GM19025 (cell line): ENCODE data around the gene ZC2HC1C.
"Not testable (repeated sequence)": the region's sequence is repeated elsewhere in the genome, so short reads cannot be mapped to it uniquely, and the experiment has no call there.

ENCODE experiments used
- ATAC-seq: cut with Tn5 transposase; IDR thresholded peaks from one replicate; pipeline ENCODE4 v1.9.1; 2021; ENCODE audit warnings: mild to moderate bottlenecking, low read depth, moderate library complexity; ENCODE audit not compliant: unreplicated experiment

The ZC2HC1C gene

DNA sequence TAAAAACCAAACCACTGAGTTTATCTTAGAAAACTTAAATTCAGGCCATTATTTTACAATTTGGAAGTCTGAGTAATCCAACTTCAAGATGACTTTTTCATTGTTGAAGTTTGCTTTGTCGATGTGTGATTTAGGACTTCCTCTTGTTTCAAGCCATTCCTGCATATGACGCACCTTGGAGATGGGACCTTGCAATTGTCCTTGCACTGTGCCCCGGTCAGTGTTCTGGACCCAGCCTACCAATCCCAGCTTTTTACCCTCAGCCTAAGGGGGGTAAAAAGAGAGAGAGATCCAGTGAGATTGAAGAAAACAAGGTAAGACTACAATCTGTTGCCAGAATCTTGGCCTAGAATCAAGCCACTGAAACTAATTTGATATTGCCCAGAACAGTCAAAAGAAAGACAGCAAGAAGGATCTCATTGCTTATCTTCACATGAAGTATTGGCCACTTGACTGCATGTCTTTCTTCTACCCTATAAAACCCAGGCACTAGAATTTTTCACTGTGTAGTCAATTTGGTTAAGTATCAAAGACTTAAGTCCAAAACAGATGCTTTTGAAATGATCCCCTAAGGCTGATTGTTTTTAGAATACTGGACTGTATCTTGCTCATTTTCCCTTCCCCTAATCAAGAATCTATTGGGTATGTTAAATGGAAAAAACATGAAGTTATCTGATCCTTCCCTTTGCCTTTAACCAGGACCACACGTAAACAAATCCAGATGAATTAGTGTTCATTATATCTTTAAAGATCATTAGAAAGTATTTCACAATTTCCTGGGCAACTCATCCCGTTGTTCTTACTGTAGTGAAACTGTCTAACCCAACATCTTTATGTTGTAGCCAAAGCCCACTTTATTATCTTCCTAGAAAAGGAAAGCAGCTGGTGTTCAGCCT is 15.8 kb upstream of the ZC2HC1C start:
- ATAC-seq, result no peak

DNA sequence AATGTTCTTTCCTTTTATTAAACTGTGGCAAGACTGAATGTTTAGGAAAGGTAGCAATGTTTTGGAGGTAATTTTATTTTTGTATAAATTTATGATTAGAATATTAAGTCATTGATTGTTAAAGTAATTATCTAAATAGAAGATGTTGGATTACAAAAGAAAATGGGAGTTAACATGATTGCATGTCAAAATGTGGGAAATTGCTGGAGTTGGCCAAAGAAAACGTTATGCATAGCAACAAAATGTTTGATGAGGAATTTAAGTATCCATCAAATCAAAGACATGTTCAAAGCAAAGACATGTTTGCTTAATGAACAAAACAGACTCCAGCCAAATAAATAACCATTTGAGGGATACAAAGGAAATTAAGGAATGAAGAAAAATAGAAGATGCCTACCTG is 15.0 kb upstream of the ZC2HC1C start:
- ATAC-seq, result no peak

DNA sequence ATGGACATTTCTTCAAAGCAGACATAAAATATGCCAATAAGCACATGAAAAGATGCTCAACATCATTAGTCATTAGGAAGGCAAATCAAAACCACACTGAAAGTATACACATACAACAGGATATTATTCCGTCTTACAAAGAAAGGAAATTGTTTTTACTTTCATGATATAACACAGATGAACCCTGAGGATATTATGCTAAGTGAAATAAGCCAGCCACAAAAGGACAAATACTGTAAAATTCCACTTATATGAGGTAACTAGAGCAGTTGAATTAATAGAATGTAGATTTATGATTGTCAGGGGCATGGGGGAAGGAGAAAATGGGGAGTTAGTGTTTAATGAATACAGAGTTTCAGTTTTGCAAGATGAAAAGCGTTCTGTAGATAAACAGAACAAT is 9.8 kb upstream of the ZC2HC1C start:
- no peak for ATAC-seq

DNA sequence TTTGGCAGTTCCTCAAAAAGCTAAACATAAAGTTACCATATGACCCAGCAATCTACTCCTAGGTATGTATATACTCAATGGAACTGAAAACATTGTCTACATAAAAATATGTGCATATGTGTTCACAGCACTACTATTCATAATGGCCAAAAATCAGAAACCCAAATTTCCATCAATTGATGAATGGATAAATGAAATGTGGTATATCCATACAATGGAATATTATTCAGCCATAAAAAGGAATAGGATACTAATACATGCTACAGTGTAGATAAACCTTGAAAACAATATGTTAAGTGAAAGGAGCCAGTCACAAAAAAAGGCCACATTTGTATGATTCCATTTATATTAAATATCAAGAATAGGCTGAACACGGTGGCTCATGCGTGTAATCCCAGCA is 9.0 kb upstream of the ZC2HC1C start:
- ATAC-seq, result no peak

DNA sequence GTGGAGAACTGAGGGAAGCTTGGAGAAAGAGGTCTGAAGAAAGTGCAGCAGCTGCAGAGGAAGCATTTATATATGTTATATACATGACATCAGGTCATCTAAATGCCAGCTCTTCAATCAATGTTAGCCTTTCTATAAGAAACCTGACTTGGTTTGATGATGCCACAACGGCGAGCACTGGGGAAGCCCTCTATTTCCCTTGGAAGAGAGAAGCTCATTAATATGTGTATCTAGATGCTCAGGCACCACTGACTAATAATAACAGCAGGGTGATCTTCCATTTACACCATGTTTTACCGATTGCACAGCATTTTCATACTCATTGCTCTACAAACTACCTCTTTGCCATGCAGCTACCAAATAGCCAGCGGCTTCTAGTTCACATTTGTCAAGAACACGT is 6.4 kb upstream of the ZC2HC1C start:
- no peak for ATAC-seq

DNA sequence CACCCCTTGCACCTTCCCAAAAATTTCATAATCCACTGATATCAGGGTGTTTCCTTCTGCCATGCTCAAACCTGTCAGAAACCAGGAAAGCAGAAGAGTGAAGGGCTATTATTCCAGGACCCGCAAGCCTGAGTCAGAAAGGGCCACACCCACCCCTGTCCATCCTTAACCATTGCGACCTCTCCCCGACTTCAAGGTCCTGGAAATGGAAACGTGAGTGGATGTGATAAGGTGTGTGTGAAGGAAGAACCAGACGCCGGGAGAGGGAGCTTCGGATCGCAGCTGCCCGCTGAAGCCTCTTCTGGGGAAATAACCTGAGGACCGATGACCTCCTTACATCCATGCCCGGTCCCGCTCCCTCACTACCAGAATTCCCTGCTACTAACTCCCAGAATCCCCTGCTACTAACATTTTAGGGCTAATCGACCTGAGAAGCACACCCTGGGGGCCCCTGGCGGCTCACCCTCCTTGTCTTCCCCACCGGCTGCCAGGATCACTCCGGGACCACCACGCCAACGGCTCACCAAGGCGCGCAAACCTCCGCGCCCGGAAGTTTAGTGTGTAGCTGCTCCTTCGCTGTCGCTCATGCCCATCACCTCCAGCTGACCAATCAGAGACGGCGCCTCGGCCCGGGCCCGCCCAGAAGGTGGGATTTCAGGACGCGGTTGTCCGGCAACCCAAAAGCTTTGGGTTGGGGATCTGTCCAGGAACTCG is 5.8 kb upstream of the ZC2HC1C start, which contains the start of gene ACYP1:
Gene ACYP1 (minus strand): TSS at position 534 of the 714 bp plus-strand sequence. CDS start 471 bp downstream, at position 63.
- peak; percentile 97 for ATAC-seq

DNA sequence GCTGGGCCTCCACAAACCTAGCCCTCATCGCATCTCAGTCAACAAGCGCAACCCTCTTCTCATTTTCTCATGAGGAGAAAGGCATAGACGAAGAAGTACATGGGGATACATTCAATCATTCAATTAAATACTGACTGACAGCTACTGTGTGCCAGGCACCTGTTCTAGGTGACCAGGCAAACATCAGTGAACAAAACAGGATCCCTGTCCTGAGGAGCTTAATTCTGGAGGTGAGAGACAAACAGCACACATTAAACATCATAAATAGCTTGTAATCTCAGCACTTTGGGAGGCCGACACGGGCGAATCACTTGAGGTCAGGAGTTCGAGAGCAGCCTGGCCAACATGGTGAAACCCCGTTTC is 5.3 kb upstream of the ZC2HC1C start:
- no peak for ATAC-seq

DNA sequence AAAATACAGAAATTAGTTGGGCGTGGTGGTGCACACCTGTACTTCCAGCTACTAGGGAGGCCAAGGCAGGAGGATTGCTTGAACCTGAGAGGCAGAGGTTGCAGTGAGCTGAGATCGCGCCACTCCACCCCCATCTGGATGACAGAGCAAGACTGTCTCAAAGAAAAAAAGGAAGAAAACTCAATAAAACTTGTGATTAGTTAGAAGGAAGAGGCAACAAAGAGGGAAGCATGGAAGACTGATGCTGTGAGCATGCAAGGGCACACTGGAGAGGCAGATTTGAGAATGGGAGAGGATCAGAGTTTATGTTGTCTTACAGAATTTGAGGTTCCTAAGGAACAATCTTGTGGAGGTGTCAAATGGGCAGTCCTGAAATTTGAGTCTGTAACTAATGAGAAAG is 2.8 kb upstream of the ZC2HC1C start:
- no peak for ATAC-seq

DNA sequence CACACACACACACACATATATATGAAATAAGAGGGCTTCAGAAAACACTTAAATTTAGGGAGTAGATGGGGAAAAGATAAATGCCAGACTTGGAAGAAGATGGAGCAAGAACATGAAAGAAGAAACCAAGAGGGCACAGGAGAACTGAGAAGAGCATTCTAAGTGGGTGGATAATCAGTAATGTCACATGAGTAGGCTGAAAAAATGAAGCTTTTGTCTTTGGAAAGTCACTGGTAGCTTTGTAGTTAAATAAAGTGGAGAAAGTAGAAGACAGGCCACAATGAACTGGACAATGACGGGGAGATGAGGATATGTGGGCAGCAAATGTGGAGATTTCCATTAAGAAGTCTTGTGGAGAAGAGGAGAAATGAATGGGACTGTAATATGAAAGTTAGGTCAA is 2.2 kb upstream of the ZC2HC1C start:
- ATAC-seq, result no peak

DNA sequence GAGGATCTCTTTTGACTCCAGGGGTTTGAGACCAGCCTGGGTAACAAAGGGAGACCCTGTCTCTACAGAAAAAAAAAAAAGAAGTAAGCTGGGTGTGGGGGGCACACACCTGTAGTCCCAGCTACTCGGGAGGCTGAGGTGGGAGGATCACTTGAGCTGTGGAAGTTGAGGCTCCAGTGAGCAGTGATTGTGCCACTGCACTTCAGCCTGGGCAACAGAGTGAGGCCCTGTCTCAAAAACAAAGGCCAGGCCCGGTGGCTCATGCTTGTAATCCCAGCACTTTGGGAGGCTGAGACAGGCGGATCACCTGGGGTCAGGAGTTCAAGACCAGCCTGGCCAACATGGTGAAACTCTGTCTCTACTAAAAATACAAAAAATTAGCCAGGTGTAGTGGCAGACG is 1.7 kb upstream of the ZC2HC1C start:
- not testable (repeated sequence) for ATAC-seq

DNA sequence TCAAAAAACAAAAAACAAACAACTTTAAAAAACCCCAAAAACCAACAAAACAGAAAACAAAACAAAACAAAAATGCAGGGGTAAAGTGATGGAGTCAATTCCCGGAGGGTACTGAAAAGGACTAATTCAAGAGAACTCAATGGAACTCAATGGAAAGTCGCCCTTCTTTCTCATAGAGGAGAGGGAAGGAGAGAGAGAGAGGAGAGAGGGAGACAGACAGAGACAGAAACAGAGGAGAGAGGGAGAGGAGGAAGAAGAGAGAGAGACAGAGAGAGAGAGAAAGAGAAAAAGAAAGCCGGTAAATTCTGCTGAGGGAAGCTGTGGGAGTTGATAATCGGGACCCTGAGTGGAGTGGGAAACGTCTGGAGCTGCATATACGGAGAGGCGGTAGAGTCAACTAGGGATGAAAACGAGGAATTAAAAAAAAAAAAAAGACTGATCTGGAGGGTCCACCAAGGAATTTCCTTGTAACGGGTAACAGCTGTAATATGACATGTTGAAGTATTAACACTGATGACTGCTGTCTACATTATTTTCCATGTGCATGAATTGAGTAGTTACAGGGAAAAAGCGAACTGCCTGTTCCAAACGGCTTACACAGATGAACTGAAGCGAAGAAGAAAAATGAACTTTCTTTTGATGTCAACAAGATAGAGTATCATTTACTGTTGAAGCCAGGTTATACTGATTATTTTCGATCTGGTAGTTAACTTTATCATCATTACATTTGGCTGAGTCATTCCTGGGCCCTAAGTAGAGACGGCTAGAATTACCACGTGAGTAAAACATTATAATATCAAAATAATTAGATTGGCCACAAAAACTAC is 934 bp upstream of the ZC2HC1C start:
- no peak for ATAC-seq

DNA sequence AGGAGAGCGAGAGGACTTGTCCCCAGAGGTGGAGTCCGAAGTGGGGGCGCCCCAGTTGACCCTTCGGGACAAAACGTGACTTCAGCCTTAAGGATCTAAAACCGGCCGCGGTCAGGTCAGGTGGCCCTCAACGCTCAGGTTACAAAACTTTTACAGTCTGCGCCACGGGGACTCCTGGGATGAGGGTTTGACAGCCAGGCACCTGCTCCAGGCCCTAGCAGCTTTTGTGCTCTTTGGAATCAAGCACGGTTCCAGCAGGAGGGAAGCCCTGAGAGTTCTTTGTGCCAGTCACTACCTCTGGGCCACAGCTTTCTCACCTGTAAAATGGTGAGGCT is 337 bp downstream of the ZC2HC1C start:
- no peak for ATAC-seq

DNA sequence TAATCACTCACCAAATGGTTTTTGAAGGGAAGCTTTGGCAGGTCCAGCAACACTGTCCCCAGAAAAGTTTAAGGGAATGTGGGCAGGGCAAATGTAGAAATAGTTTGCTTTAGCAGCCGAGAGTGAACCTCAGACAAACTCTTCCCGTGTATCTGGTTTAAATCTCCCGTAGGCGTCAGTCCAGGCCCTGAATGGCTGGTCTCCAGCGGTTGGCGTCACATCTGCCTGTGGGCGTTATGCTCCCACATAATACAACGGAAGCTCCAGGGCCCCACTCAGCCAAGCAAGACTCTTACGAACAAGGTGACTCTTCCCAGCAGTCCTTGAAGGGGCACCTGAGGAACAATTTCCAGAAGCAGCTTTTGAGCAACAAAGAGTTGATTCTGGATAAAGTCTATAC is 942 bp downstream of the ZC2HC1C start:
- ATAC-seq, result no peak

DNA sequence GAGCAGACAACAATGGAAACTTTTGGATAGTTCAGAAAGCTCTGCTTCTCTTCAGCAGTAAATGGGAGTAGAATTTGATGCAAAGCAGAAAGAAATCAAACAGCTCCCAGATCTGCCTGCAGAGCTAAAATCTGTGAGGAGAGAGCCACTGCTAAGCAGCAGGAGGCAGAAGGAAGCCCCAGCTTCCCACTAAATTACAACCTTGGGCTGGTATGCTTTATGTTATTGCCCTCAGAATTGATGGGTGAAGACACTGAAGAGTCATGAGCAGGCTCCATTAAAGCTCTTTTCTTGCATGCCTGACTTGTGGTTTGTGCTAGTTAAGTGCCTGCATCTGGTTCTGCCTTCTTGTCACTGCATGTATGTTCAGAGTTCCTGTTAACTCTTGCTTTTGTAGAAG is 8.4 kb downstream of the ZC2HC1C start:
- ATAC-seq, result no peak

DNA sequence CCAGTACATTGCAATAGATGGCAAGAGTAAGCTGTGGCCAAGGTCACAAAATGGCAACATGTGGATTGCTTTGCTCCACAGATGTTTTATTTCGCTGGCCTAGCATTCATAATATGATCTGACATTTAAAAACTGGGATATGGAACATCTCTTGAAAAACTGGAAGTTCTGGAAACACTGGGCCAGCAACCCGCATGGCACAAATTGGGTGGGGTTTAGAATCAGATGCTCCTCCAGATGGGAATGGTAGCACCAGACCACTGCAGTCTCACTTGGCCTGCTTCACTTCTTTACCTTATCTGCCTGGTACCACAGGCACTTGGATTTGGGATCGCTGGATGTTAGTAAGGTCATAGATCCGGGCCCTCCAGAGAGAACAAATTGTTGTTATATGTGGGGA is 10.1 kb downstream of the ZC2HC1C start:
- no peak for ATAC-seq

DNA sequence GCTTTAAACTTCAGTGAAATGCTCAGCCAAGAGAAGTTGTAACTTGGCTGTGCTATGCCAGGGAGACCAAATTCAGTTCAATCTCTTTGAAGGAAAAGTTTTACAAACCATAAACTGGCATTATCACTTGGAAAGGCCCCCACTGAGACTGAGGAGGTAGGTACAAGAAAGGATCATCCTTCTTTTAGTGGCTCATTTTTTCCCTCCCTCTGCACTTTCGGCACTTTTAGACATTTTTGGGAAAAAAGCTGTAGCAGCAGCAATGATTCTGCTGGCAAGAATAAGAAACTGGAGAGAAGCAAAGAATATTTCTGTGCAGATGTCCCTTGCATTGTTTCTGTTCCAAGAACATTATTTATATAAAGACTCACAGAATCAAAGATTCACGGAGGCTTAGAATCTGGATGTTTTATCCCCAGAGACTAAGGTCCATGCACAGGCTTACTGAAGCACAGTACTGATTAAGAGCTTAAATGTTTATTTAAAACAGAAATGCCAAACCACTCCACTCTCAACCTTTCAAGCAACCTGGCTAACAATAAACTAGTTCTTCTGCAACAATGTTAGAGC is 12.3 kb downstream of the ZC2HC1C start:
- ATAC-seq, result no peak

DNA sequence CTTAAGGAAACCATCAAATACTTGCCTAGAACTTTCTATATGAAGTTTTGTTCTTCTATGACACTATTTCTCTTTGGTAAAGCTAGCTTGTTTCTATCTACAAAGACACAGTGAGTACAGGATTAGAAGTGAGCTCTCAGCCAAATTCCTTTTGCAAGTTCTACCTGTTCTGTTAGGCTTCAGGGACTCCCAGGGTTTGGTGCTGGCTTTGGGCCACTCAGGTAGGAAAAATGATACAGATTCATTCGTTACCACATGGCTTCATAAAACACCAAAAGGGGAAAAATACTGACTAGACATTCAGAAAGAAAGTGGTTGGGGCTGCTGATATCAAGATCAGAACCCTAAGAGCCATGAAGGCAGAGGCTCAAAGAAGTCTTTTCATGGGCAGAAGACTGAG is 13.8 kb downstream of the ZC2HC1C start:
- ATAC-seq, result no peak

DNA sequence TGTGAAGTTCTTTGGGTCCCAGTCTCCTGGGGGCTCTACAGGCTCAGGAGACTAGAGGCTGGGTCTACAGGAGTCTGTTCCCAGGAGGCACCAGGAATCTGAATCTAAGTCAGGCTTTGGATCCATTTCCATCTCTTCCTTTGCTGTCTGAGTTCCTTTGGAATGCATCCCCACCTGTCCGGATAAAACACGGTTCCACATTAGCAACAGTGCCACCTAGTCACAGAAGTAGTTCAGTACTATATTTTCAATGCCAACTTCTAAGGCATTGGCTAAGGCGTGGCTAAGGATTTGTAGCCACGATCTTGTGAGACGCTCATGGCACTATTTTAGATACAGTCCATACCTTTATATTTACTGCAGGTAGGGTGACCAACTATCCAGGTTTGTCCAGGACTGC is 15.1 kb downstream of the ZC2HC1C start:
- no peak for ATAC-seq

DNA sequence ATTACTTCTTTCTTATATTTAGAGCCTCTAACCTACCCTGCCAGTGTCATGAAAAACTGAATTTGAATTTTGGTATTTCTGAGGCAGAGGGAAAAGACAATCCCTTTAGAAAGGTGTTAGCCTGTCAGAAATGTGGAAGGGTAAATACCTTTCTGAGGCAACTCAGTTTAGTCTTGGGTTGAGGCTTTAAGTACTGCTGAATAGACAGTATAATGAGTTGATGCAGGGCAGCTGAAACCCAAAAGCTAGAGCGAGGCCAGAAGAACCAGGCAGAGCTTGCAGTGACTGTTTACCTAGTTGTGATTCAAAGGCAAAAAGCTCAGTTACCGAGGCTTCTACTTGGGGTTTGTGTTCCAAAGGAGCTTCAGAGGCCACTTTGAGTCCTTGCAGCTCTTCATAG is 18.7 kb downstream of the ZC2HC1C start:
- no peak for ATAC-seq

DNA sequence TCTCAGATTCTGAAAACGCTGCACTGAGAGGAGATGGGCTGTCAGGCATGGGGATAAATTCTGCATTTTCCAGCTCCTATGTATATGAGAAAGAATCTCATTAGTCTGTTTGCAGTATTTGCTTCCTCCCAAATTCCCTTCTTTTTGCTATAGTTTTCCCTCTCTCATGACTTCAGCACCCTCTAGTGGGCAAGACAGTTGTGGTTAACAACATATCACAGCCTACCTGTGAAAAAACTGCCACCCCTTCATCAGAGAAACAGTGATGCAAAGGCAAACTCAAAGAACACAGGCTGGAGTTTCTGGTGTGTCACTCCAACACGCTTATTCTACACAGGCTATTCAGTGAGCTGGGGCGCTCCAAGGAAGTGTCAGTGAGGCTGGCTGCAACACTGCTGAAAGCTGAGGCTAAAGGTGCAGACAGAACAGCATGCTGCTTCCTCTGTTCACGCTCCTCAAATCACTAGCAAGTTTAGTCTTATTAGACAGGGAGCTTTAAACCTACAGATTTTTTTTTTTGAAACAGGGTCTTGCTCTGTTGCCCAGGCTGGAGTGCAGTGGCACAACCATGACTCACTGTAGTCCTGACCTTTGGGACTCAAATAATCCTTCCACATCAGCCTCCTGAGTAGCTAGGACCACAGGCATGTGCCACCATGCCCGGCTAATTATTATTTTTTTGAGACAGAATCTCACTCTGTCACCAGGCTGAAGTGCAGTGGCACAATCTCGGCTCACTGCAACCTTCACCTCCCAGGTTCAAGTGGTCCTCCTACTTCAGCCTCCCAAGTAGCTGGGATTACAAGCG is 19.3 kb downstream of the ZC2HC1C start:
- ATAC-seq, result no peak
